Activated CD4-positive, alpha-beta T cell treated with anti-CD3 and anti-CD28 coated beads, Interleukin-2, amount 10 ng/mL, durations not matched to agents 24 days and 14 days (primary cell): ENCODE results near the gene IGSF21. TPM values are rescaled to one million over a fixed set of nuclear protein-coding genes. Genes with fewer than 3 reads are reported as not detected.

ENCODE experiments used
- DNase-seq: peaks from one replicate; pipeline ENCODE4 v3.0.0; 2022
- H3K27ac Mint-ChIP-seq: one replicate; pipeline ENCODE4 v1.8.0; 2022; ENCODE audit warnings: mild to moderate bottlenecking, mixed read lengths
- H3K27me3 Mint-ChIP-seq: one replicate; pipeline ENCODE4 v1.8.0; 2022; ENCODE audit warnings: mixed read lengths
- H3K36me3 Mint-ChIP-seq: one replicate; pipeline ENCODE4 v1.8.0; 2022; ENCODE audit warnings: low read depth, mild to moderate bottlenecking, mixed read lengths
- H3K4me1 Mint-ChIP-seq: one replicate; pipeline ENCODE4 v1.8.0; 2021; ENCODE audit warnings: mixed read lengths
- H3K4me3 Mint-ChIP-seq: one replicate; pipeline ENCODE4 v1.8.0; 2022; ENCODE audit warnings: mild to moderate bottlenecking, moderate library complexity, mixed read lengths
- H3K9me3 Mint-ChIP-seq: one replicate; pipeline ENCODE4 v1.8.0; 2021; ENCODE audit warnings: mixed read lengths
- intact Hi-C: fragments of 100-400 bp; cut with micrococcal nuclease; formaldehyde crosslinking; loops from one replicate; pipeline ENCODE4 v1.15.1; 2023
- total RNA-seq: library from RNA; stranded (reverse); gene quantifications from 2 replicates; pipeline ENCODE4 v1.2.3, GENCODE V29; 2022

The IGSF21 gene
- total RNA-seq, 1 donor from 2014 or later, result not detected

DNA sequence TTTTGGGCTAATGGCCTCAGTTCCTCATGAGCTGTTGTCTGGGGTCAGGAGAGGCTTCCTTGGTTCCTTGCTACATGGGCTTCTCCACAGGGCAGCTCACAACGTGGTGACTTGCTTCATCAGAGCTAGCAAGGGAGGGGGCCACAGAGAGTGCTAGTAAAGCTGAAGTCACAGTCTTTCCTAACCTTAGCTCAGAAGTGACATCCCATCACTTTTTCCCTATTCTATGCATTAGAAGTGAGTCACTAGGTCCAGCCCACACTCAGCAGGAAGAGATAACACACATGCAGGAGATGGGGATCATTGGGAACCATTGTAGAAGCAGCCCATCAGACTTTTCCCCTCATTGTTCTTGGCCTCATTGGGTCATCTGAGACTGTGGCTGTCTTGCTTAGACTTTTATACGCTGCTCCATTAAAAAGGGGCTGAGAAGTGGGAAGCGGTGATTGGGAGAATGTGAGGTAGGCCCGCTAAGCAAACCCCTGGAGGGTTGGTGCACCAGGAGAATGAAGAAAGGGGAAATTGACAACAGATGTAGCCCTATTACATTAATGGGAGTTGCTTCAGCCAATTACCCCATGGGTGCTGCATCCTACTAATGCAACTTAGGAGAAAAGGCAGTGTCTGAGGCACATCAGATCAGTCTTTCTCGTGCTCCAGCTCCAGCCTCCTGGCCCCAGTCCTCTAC is 22.1 kb upstream of the IGSF21 start:
- DNase-seq, result no peak
- intact Hi-C loops, result no loop called here
- no peak overlapping the region for H3K4me3 Mint-ChIP-seq
- H3K27me3 Mint-ChIP-seq, result no peaks in the 10 kb centered on the region
- H3K9me3 Mint-ChIP-seq, result no peaks in the 10 kb centered on the region
- H3K27ac Mint-ChIP-seq, result no peak overlapping the region
- no peaks in the 10 kb centered on the region for H3K36me3 Mint-ChIP-seq
- no peaks in the 10 kb centered on the region for H3K4me1 Mint-ChIP-seq

DNA sequence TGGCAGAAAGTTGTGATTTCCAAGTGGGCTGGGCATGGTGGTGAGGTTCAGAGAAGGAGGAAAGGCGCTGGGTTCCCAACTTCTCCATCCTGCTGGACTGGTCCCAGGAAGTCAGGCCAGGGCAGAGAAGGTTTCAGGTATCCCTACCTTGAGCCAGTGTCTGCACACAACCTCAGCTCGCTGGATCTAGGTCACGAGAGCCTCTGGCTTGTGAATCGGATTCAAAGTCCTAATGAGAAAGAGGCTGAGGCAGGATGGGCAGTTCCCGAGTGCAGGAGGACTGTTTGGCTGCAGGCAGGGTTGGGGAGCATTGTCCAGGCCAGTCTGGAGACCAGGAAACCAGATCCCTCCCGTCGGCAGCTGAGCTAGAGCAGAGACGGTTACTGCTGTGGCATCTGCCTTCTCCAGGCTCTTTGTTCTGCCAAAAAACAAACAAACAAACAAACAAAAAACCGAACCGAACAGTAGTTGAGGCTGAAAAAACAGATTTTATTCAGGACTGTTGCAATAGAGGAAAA is 19.5 kb upstream of the IGSF21 start:
- Mint-ChIP-seq H3K4me1 (no peaks in the 10 kb centered on the region), H3K9me3 (no peaks in the 10 kb centered on the region), H3K27me3 (peaks cover 7% of the 10 kb centered on the region), H3K36me3 (no peaks in the 10 kb centered on the region), H3K27ac (no peak overlapping the region), H3K4me3 (no peak overlapping the region)
- no peak for DNase-seq
- intact Hi-C loops, result no loop called here

DNA sequence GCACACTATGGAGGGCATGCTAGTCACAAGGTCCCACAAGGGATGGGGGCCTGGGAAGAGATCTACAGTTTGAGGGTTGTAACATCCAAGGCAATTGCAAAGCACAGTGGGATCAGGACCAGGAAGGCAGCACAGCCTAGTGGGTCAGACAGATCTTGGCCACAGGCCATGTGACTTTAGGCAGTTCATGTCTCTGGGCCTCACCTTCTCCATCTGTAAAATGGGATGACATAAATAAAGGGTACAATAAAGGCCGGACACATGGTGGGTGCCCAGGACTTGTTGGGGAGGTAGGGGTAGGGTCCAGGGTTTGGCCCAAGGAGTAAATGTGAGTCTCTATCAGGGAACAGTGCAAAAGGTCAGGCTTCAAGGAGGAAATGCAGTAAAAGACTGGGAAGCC is 18.1 kb upstream of the IGSF21 start:
- H3K9me3 Mint-ChIP-seq, result no peaks in the 10 kb centered on the region
- intact Hi-C loops, result no loop called here
- no peaks in the 10 kb centered on the region for H3K36me3 Mint-ChIP-seq
- DNase-seq, result no peak
- H3K27me3 Mint-ChIP-seq, result peaks cover 7% of the 10 kb centered on the region
- H3K27ac Mint-ChIP-seq, result no peak overlapping the region
- H3K4me3 Mint-ChIP-seq, result no peak overlapping the region
- H3K4me1 Mint-ChIP-seq, result no peaks in the 10 kb centered on the region

DNA sequence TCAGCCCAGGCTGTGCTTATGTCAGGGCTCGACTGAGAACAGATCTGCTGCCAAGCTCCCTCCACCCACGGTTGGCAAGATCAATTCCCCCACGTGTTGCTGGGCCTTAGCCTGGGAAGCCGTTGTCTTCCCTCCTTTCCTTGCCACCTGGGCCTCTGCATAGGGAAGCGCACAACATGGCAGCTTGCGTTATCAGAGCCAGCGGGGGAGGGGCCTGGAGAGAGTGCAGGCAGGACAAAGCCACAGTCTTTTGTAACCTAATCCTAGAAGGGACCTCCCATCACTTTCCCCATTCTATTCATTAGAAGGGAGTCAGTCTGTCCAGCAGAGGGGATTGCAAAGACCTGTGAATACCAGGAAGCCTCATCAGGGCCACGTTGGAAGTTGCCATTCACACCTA is 17.0 kb upstream of the IGSF21 start:
- no peaks in the 10 kb centered on the region for H3K4me1 Mint-ChIP-seq
- no peak overlapping the region for H3K4me3 Mint-ChIP-seq
- DNase-seq, result no peak
- H3K36me3 Mint-ChIP-seq, result no peaks in the 10 kb centered on the region
- intact Hi-C loops, result no loop called here
- peaks cover 7% of the 10 kb centered on the region for H3K27me3 Mint-ChIP-seq
- H3K9me3 Mint-ChIP-seq, result no peaks in the 10 kb centered on the region
- no peak overlapping the region for H3K27ac Mint-ChIP-seq

DNA sequence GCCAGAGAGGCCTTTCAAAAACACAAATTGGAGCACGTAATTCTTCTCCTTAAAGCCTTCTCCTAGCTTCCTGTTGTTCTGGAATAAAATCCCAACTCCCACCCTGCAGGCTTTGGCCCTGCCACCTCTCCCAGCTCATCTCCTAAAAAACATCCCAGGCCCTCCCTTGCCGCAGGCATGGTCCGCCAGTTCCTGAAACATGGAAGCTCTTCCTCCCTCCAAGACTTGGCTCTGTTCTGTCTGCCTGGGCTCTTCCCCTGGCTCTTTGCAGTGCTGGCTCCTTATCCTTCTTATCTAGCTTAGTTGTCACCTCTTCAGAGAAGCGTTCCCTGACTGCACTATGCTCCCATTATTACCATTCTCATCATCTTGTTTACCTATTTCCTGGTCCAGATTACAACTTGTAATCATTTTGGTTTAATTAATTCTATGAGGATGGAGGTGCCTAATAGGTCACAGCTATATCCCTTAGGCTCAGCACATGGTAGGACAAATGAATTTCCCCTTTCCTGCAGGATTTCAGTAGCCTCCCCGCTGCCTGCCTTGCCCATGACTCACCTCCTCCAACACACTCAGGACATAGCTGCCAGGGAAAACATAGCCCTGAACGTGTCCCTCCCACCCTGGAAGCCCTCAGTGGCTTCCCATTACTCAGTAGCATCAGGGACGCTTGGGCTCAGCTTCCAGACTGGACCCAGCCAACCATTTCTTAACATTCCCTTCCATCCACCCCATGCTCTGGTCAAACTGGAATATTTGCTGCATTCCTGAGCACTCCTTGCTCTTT is 15.7 kb upstream of the IGSF21 start:
- intact Hi-C loops, result no loop called here
- no peak for DNase-seq
- Mint-ChIP-seq H3K27me3 (peaks cover 7% of the 10 kb centered on the region), H3K4me3 (no peak overlapping the region), H3K36me3 (no peaks in the 10 kb centered on the region), H3K9me3 (no peaks in the 10 kb centered on the region), H3K27ac (no peak overlapping the region), H3K4me1 (no peaks in the 10 kb centered on the region)

DNA sequence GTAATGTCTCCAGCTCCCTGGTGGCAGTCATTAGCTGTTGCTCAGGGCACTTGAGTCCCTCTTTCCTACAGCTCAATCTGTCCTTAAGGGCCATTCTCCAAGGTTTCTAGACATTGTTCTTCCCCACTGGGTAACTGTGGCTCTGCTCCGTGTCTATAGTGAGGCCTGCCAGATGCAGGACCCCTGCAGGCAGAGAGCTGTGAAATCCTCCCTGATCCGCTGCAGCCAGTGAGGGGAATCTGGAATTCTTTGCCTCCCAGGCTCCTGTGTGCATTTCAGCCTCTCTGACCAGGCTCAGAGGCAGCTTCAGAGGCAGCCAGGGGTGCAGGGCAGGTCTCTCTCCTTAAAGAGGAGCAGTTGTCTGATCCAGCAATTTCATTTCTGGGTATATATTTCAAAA is 14.4 kb upstream of the IGSF21 start:
- Mint-ChIP-seq H3K27me3 (peaks cover 7% of the 10 kb centered on the region), H3K9me3 (no peaks in the 10 kb centered on the region), H3K36me3 (no peaks in the 10 kb centered on the region), H3K4me3 (no peak overlapping the region), H3K27ac (no peak overlapping the region), H3K4me1 (no peaks in the 10 kb centered on the region)
- intact Hi-C loops, result no loop called here
- DNase-seq, result no peak

DNA sequence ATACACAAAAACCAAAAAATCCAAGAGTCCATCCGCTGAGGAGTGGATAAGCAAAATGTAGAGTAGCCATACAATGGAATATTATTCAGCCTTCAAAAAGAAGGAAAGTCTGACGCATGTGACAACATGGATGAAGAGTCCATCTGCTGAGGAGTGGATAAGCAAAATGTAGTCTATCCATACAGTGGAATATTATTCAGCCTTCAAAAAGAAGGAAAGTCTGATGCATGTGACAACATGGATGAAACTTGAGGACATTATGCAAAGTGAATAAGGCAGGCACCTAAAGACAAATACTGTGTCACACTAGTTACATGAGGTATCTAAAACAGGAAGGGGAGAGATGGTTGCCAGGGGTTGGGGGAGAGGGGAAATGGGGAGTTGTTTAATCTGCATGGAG is 14.0 kb upstream of the IGSF21 start:
- Mint-ChIP-seq H3K4me3 (no peak overlapping the region), H3K4me1 (no peaks in the 10 kb centered on the region)
- intact Hi-C loops, result no loop called here

DNA sequence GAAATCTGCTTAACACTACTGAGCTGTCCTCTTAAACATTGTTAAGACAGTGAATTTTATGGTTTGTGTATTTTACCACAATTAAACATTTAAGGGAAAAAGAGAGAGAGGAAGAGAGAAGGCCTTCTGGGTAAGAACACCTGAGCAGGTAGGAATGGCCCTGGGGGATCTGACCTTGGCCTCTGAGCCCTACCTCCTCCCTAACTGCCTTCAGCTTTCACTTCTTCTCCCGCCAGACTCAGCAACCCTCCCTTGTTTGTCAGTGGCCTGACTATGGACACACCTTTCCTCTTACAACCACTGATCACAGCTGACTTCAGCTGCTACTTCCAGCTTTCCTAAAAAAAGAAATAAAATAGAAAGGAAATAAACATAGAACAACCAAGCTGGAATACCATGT is 13.5 kb upstream of the IGSF21 start:
- intact Hi-C loops, result no loop called here
- no peak for DNase-seq
- no peaks in the 10 kb centered on the region for H3K36me3 Mint-ChIP-seq
- H3K27me3 Mint-ChIP-seq, result peaks cover 7% of the 10 kb centered on the region
- no peaks in the 10 kb centered on the region for H3K4me1 Mint-ChIP-seq
- H3K4me3 Mint-ChIP-seq, result no peak overlapping the region
- no peak overlapping the region for H3K27ac Mint-ChIP-seq
- no peaks in the 10 kb centered on the region for H3K9me3 Mint-ChIP-seq

More for the DNA sequence above, 14.0 kb upstream of the IGSF21 start:
- H3K36me3 Mint-ChIP-seq, result no peaks in the 10 kb centered on the region
- no peak overlapping the region for H3K27ac Mint-ChIP-seq
- no peak for DNase-seq
- H3K9me3 Mint-ChIP-seq, result no peaks in the 10 kb centered on the region
- peaks cover 7% of the 10 kb centered on the region for H3K27me3 Mint-ChIP-seq

DNA sequence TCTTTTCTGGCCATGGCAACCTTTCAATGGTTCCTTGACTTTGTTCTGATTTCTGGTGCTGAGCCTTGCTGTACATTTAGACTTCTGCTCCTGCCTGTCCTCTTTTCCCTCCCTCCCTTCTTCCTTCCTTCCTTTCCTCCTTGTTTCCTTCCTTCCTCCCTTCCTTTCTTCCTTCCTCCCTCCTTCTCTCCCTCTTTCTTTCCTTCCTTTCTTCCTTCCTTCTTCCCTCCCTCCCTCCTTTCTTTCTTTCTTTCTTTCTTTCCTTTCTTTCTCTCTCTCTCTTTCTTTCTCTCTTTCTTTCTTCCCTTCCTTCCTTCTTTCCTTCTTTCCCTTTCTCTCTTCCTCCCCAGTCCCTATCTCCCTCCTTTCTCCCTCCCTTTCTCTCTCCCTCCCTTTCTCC is 10.4 kb upstream of the IGSF21 start:
- H3K4me3 Mint-ChIP-seq, result no peak overlapping the region
- no peaks in the 10 kb centered on the region for H3K9me3 Mint-ChIP-seq
- peaks cover 3% of the 10 kb centered on the region for H3K27me3 Mint-ChIP-seq
- no peaks in the 10 kb centered on the region for H3K36me3 Mint-ChIP-seq
- peaks cover 3% of the 10 kb centered on the region for H3K4me1 Mint-ChIP-seq
- intact Hi-C loops, result no loop called here
- DNase-seq, result no peak
- no peak overlapping the region for H3K27ac Mint-ChIP-seq

DNA sequence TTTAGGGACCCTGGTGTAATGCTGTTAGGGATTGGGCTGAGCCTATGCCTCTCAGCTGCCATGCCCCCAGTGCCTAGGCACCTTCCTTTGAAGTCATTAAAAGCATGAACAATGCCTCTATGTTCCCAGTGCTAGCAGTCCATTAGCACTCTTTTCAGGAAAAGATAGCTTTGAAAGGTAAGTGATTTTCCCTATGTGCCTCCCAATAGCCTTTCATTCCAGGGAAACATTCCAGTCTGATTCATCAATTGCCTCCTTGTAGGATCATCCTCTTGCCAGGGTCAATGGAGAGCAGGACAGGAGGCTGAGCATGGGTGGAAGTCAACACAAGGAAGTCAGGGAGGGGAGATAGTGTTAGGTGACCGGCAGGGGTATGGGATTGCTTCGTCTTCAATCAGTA is 8.6 kb upstream of the IGSF21 start:
- Mint-ChIP-seq H3K9me3 (no peaks in the 10 kb centered on the region), H3K4me1 (peaks cover 3% of the 10 kb centered on the region), H3K4me3 (no peak overlapping the region), H3K36me3 (no peaks in the 10 kb centered on the region), H3K27me3 (peaks cover 2% of the 10 kb centered on the region), H3K27ac (no peak overlapping the region)
- intact Hi-C loops, result no loop called here
- DNase-seq, result no peak

DNA sequence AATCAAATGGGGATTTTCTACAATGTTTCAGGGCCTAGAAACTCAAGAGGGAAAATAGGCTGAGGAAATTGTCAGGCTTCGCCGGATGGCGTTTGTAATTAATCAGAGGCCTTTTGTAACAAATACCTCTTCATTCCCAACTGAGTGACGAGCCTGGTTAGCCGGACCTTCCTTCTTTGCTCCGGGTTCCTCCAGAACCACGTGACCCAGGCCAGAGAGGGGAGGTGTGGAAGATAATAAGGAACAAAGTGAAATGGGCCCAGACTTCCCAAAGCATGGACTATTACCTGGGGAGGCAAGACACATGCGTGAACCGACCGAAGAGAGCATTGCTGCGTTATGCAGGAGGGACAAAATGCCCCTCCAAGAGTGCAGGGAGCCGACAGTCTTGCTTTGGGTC is 7.5 kb upstream of the IGSF21 start:
- no peaks in the 10 kb centered on the region for H3K36me3 Mint-ChIP-seq
- H3K27me3 Mint-ChIP-seq, result peaks cover 2% of the 10 kb centered on the region

DNA sequence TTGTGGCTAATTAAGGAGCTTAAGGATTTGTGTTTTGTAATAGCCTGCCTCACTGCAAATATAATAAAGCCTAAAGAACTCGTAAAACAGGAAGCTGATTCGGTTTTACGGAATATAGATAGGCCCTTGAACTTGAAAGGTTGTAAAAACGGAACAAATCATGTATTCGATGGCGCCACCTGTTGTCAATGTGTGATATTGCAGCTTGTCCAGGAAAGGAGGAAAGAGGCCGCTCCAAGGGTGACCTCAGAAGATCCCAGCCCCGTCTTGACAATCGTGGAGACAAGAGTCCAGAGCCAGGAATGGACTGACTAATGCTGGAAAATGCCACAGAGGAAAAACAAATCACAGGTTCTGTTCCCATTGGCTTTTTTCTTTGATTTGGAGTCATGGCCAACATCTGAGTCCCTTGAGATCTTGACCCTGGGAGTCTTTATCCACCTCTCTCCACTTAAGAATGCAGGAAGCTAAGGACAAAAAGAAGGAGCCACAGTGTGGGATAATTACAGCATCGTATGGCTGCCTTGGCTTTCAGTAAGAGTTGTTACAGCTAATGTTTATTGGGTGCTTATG is 7.0 kb upstream of the IGSF21 start:
- Mint-ChIP-seq H3K27ac (no peak overlapping the region), H3K4me1 (peaks cover 3% of the 10 kb centered on the region), H3K27me3 (peaks cover 2% of the 10 kb centered on the region), H3K4me3 (no peak overlapping the region), H3K9me3 (no peaks in the 10 kb centered on the region), H3K36me3 (no peaks in the 10 kb centered on the region)
- peak; percentile 82 for DNase-seq
- intact Hi-C loops, result loop anchor here (2.0 to 10.0 kb wide), 3 partner anchors 176 to 544 kb away; no protein-coding TSS in a partner anchor

More for the DNA sequence above, 7.5 kb upstream of the IGSF21 start:
- H3K4me1 Mint-ChIP-seq, result peaks cover 3% of the 10 kb centered on the region
- H3K27ac Mint-ChIP-seq, result no peak overlapping the region
- DNase-seq, result no peak
- intact Hi-C loops, result loop anchor here (2.0 to 10.0 kb wide), 3 partner anchors 175 to 545 kb away; no protein-coding TSS in a partner anchor
- no peak overlapping the region for H3K4me3 Mint-ChIP-seq
- H3K9me3 Mint-ChIP-seq, result no peaks in the 10 kb centered on the region

DNA sequence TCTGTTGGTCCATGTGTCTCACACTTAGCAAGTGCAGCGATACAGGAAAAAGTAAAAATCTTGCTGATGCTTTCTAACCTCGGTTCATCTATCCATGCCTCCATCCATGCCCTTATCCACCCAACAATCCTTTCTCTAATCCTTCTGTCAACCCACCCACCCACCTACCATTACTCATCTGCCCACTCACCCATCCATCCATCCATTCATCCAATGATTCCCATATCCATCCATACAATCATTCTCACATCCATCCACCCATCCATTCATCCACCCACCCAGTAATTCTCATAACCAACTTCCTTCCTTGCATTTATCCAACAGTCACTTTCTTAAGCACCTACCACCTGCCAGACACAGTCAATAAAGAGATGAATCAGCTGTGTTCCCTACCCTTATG is 6.1 kb upstream of the IGSF21 start:
- H3K9me3 Mint-ChIP-seq, result no peaks in the 10 kb centered on the region
- no peak for DNase-seq
- H3K4me1 Mint-ChIP-seq, result peaks cover 3% of the 10 kb centered on the region
- H3K27ac Mint-ChIP-seq, result no peak overlapping the region
- intact Hi-C loops, result loop anchor here (2.0 to 10.0 kb wide), 3 partner anchors 177 to 543 kb away; no protein-coding TSS in a partner anchor
- H3K4me3 Mint-ChIP-seq, result no peak overlapping the region
- H3K27me3 Mint-ChIP-seq, result peaks cover 7% of the 10 kb centered on the region
- H3K36me3 Mint-ChIP-seq, result no peaks in the 10 kb centered on the region
